HFFc6 (cell line): ENCODE results near the gene SPATA4. TPM values are rescaled to one million over a fixed set of nuclear protein-coding genes. Genes with fewer than 3 reads are reported as not detected.

ENCODE experiments used
- DNase-seq: peaks from one replicate; pipeline ENCODE4 v3.0.0-alpha.2; 2018
- H3K27ac Mint-ChIP-seq: 2 replicates; pipeline ENCODE4 v1.8.0; 2020; ENCODE audit warnings: mild to moderate bottlenecking, mixed read lengths
- H3K27me3 Mint-ChIP-seq: 2 replicates; pipeline ENCODE4 v1.8.0; 2021; ENCODE audit warnings: mild to moderate bottlenecking, moderate library complexity, mixed read lengths; ENCODE audit not compliant: insufficient read depth
- H3K36me3 Mint-ChIP-seq: 2 replicates; pipeline ENCODE4 v1.8.0; 2021; ENCODE audit warnings: low read depth, mixed read lengths
- H3K4me1 Mint-ChIP-seq: 2 replicates; pipeline ENCODE4 v1.8.0; 2020; ENCODE audit warnings: low read depth, mixed read lengths
- H3K4me3 Mint-ChIP-seq: 2 replicates; pipeline ENCODE4 v1.8.0; 2020; ENCODE audit warnings: mild to moderate bottlenecking, moderate library complexity, mixed read lengths
- H3K9me3 Mint-ChIP-seq: 2 replicates; pipeline ENCODE4 v1.8.0; 2020; ENCODE audit warnings: mild to moderate bottlenecking, mixed read lengths
- CTCF ChIP-seq: fragments of 200-600 bp; sonication (generic); IDR thresholded peaks from 2 replicates; pipeline ENCODE4 v1.5.0; 2021; ENCODE audit warnings: antibody characterized with exemption, mild to moderate bottlenecking
- total RNA-seq, 6 experiments: library from RNA; stranded (reverse); fragmentation: NEBNext Ultra II Directional; extraction: Animal tissue kit (Norgen Biotek cat#: 25700); gene quantifications; 2 replicates in 1 of 6; 3 replicates in 5 of 6; pipeline ENCODE4 v1.2.3, GENCODE V29; 2021

Gene SPATA4
- total RNA-seq, 6 experiments from 2014 or later, result 0.14 to 0.38 (median 0.20) TPM; not detected in 2

- no peak for TF ChIP-seq CTCF
- Mint-ChIP-seq H3K4me3 (no peak overlapping the region), H3K36me3 (no peaks in the 10 kb centered on the region), H3K4me1 (peaks cover 53% of the 10 kb centered on the region), H3K9me3 (no peaks in the 10 kb centered on the region), H3K27me3 (no peaks in the 10 kb centered on the region), H3K27ac (peak overlapping the region; percentile 4; the same call in 1 of the 2 replicates)
- peak; percentile 61 for DNase-seq
Observed at GRCh38 chr4:176185051-176185450, 10.3 kb downstream of the SPATA4 start.

GRCh38 chr4:176163041-176163440, 32.3 kb downstream of the SPATA4 start:
- Mint-ChIP-seq H3K27ac (no peak overlapping the region), H3K36me3 (no peaks in the 10 kb centered on the region), H3K4me3 (no peak overlapping the region), H3K4me1 (no peaks in the 10 kb centered on the region), H3K9me3 (no peaks in the 10 kb centered on the region), H3K27me3 (no peaks in the 10 kb centered on the region; the same call in 1 of the 2 replicates)
- DNase-seq, result no peak
- no peak for TF ChIP-seq CTCF

GRCh38 chr4:176156656-176157055, 38.7 kb downstream of the SPATA4 start:
- H3K4me3 Mint-ChIP-seq, result no peak overlapping the region
- H3K4me1 Mint-ChIP-seq, result no peaks in the 10 kb centered on the region
- no peaks in the 10 kb centered on the region; the same call in 1 of the 2 replicates for H3K27me3 Mint-ChIP-seq
- DNase-seq, result no peak
- H3K27ac Mint-ChIP-seq, result no peak overlapping the region
- TF ChIP-seq CTCF, result no peak
- H3K9me3 Mint-ChIP-seq, result no peaks in the 10 kb centered on the region
- no peaks in the 10 kb centered on the region for H3K36me3 Mint-ChIP-seq

- Mint-ChIP-seq H3K4me3 (no peak overlapping the region), H3K36me3 (no peaks in the 10 kb centered on the region), H3K4me1 (peaks cover 17% of the 10 kb centered on the region), H3K27ac (no peak overlapping the region), H3K9me3 (no peaks in the 10 kb centered on the region), H3K27me3 (no peaks in the 10 kb centered on the region)
- no peak for DNase-seq
- TF ChIP-seq CTCF, result no peak
Observed at GRCh38 chr4:176153124-176153523, 42.3 kb downstream of the SPATA4 start.

GRCh38 chr4:176150704-176151103, 44.7 kb downstream of the SPATA4 start:
- no peaks in the 10 kb centered on the region for H3K9me3 Mint-ChIP-seq
- H3K27ac Mint-ChIP-seq, result no peak overlapping the region
- H3K36me3 Mint-ChIP-seq, result no peaks in the 10 kb centered on the region
- no peaks in the 10 kb centered on the region for H3K27me3 Mint-ChIP-seq
- TF ChIP-seq CTCF, result no peak
- H3K4me1 Mint-ChIP-seq, result peaks cover 17% of the 10 kb centered on the region
- no peak overlapping the region for H3K4me3 Mint-ChIP-seq
- no peak for DNase-seq

GRCh38 chr4:176150356-176150682, 45.1 kb downstream of the SPATA4 start:
- TF ChIP-seq CTCF, result peak; percentile 80
- DNase-seq, result peak; percentile 46

More at GRCh38 chr4:176150356-176150682, 45.1 kb downstream of the SPATA4 start:
- no peak overlapping the region for H3K4me3 Mint-ChIP-seq
- H3K36me3 Mint-ChIP-seq, result no peaks in the 10 kb centered on the region
- H3K27ac Mint-ChIP-seq, result no peak overlapping the region
- peaks cover 17% of the 10 kb centered on the region for H3K4me1 Mint-ChIP-seq
- no peaks in the 10 kb centered on the region for H3K27me3 Mint-ChIP-seq
- H3K9me3 Mint-ChIP-seq, result no peaks in the 10 kb centered on the region
